ENCODE measurements around the gene SCUBE2. TPM values are rescaled to one million over a fixed set of nuclear protein-coding genes. Genes with fewer than 3 reads are reported as not detected.

The SCUBE2 gene
- total RNA-seq, 1 experiment from 2014 or later: 0.18 TPM

DNA sequence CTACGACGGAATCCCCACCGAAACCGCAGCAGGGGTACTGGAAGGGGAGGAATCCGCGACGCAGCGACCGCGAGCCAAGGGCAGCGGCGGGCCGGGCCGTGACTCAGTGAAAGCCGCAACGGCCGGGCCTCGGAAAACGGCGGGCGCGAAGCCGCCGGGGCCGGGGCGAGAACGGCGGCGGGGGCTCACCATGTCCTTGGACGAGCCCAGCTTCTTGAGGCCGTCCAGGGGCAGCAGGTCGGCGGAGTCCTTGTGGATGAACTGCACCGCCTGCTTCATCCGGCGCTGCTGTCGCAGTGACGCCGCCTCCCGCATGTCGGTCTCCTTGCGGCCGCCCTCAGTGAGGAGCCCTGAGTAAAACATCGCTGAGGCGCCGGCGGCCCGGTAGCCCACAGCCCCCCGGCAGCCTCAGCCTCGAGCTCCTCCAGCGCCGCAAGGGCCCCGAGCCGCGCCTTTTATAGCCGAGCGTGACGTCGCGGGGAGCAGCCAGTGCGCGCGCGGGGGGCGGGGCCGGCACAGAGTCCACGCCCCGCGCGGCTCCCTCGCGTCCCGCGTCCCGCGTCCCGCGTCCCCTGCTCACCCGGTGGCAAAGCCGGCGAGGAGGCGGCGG lies 87.7 kb downstream of the SCUBE2 start, which contains the start of gene NRIP3:
NRIP3 (minus strand) TSS at position 429 of the 610 bp plus-strand sequence; CDS start at position 363, 66 bp downstream.
- H3K27ac ChIP-seq (ENCODE audit: low read length): no peak within 1 kb of the TSS
- no TSS peak for BruUV-seq (replicated peaks)
- H3K4me1 ChIP-seq (ENCODE audit: insufficient read depth, low read length): peaks cover 9% of the 10 kb centered on the region; the same call in 1 of the 2 replicates
- H2AFZ ChIP-seq (ENCODE audit: low read length): no peak within 1 kb of the TSS
- TF ChIP-seq EZH2phosphoT487 (IDR thresholded peaks at IDR 0.05; ENCODE audit: borderline replicate concordance, low read length): no peak
- TF ChIP-seq CTCF (conservative IDR thresholded peaks at IDR 0.05; ENCODE audit: low read depth, low read length): no peak
- no peaks in the 10 kb centered on the region for H3K9me3 ChIP-seq (ENCODE audit: low read length)
- no peak for DNase-seq
- H3K4me3 ChIP-seq (ENCODE audit: low read length): no peak within 1 kb of the TSS
- H4K20me1 ChIP-seq (ENCODE audit: low read length): no peaks in the 10 kb centered on the region
- H3K79me2 ChIP-seq (ENCODE audit: low read length): no peaks in the 10 kb centered on the region
- H3K27me3 ChIP-seq (ENCODE audit: low read length): no peaks in the 10 kb centered on the region
- no peak within 1 kb of the TSS for H3K9ac ChIP-seq (ENCODE audit: low read length)
- ChIA-PET CTCF (no interaction called here), POLR2A (ENCODE audit: unreplicated experiment) (no interaction called here)
- H3K9me2 ChIP-seq (replicated peaks; ENCODE audit: low read length): no peaks in the 10 kb centered on the region
- H3K36me3 ChIP-seq (ENCODE audit: low read depth, low read length): no peaks in the 10 kb centered on the region
- H3F3A ChIP-seq (ENCODE audit: low read length, unreplicated experiment): no peaks in the 10 kb centered on the region
- intact Hi-C loops (cut with micrococcal nuclease): no loop called here
- H3K4me2 ChIP-seq (ENCODE audit: low read length): no peak within 1 kb of the TSS
- no peak for ATAC-seq

GRCh38 chr11:9002920-9003572 lies 88.4 kb downstream of the SCUBE2 start:
- no peak overlapping the region for H3K4me2 ChIP-seq (ENCODE audit: low read length)
- no peak overlapping the region for H3K27ac ChIP-seq (ENCODE audit: low read length)
- no peaks in the 10 kb centered on the region for H3K9me2 ChIP-seq (replicated peaks; ENCODE audit: low read length)
- intact Hi-C loops (cut with micrococcal nuclease): no loop called here
- H4K20me1 ChIP-seq (ENCODE audit: low read length): no peaks in the 10 kb centered on the region
- H3K27me3 ChIP-seq (ENCODE audit: low read length): no peaks in the 10 kb centered on the region
- H3K4me3 ChIP-seq (ENCODE audit: low read length): no peak overlapping the region
- no peak overlapping the region for H2AFZ ChIP-seq (ENCODE audit: low read length)
- no peaks in the 10 kb centered on the region for H3F3A ChIP-seq (ENCODE audit: low read length, unreplicated experiment)
- H3K36me3 ChIP-seq (ENCODE audit: low read depth, low read length): no peaks in the 10 kb centered on the region
- no peak overlapping the region for H3K9ac ChIP-seq (ENCODE audit: low read length)
- H3K79me2 ChIP-seq (ENCODE audit: low read length): no peaks in the 10 kb centered on the region
- DNase-seq (no peak), ATAC-seq (no peak)
- CTCF ChIA-PET: no interaction called here
- no peaks in the 10 kb centered on the region for H3K9me3 ChIP-seq (ENCODE audit: low read length)
- POLR2A ChIA-PET (ENCODE audit: unreplicated experiment): interaction anchor here (0.6 to 0.7 kb wide), 2 partner anchors 38 to 45 kb away, joined by 10 to 21 read pairs; no protein-coding TSS in a partner anchor
- peaks cover 9% of the 10 kb centered on the region; the same call in 1 of the 2 replicates for H3K4me1 ChIP-seq (ENCODE audit: insufficient read depth, low read length)
- TF ChIP-seq EZH2 (IDR thresholded peaks at IDR 0.05; ENCODE audit: low read length, unreplicated experiment): no peak
- TF ChIP-seq CTCF (conservative IDR thresholded peaks at IDR 0.05; ENCODE audit: low read depth, low read length): no peak
- TF ChIP-seq EZH2phosphoT487 (IDR thresholded peaks at IDR 0.05; ENCODE audit: borderline replicate concordance, low read length): no peak
- BruUV-seq (replicated peaks): no TSS peak

DNA sequence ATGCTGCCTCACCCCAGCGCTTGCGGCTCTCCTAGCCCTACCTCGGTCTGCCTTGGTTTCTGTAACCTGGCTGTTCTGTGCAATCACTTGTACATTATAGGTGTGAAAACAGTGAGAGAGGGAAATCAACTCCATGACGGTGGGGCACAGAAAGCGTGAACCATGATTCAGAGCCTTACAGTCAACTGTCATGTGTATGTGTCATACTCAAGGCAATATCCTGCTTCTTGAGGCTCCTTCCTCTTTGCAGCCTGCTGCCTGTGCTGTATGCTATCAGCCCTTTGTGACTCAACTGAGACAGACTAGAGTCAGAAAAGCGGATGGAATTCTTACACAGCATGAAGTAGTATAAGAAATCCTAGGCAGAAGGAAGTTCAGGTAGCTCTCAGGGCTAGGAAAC lies 89.7 kb downstream of the SCUBE2 start:
- H4K20me1 ChIP-seq (ENCODE audit: low read length): no peaks in the 10 kb centered on the region
- H3K9me3 ChIP-seq (ENCODE audit: low read length): no peaks in the 10 kb centered on the region
- intact Hi-C loops (cut with micrococcal nuclease): no loop called here
- no peaks in the 10 kb centered on the region for H3F3A ChIP-seq (ENCODE audit: low read length, unreplicated experiment)
- H2AFZ ChIP-seq (ENCODE audit: low read length): peak overlapping the region; percentile 38; the same call in 1 of the 2 replicates
- no peaks in the 10 kb centered on the region for H3K79me2 ChIP-seq (ENCODE audit: low read length)
- no TSS peak for BruUV-seq (replicated peaks)
- ATAC-seq (peak; percentile 99), DNase-seq (peak; percentile 73)
- no peak overlapping the region for H3K27ac ChIP-seq (ENCODE audit: low read length)
- ChIA-PET POLR2A (ENCODE audit: unreplicated experiment) (no interaction called here), CTCF (no interaction called here)
- no peak overlapping the region for H3K4me3 ChIP-seq (ENCODE audit: low read length)
- H3K36me3 ChIP-seq (ENCODE audit: low read depth, low read length): no peaks in the 10 kb centered on the region
- no peak overlapping the region for H3K9ac ChIP-seq (ENCODE audit: low read length)
- H3K4me2 ChIP-seq (ENCODE audit: low read length): peak overlapping the region; percentile 55
- peaks cover 9% of the 10 kb centered on the region; the same call in 1 of the 2 replicates for H3K4me1 ChIP-seq (ENCODE audit: insufficient read depth, low read length)
- H3K9me2 ChIP-seq (replicated peaks; ENCODE audit: low read length): no peaks in the 10 kb centered on the region
- no peaks in the 10 kb centered on the region for H3K27me3 ChIP-seq (ENCODE audit: low read length)
- TF ChIP-seq EZH2 (IDR thresholded peaks at IDR 0.05; ENCODE audit: low read length, unreplicated experiment): no peak

Measured in PC-3 (cell line).